B cell (primary cell): ENCODE measurements around the gene RNF212. TPM values are rescaled to one million over a fixed set of nuclear protein-coding genes. Genes with fewer than 3 reads are reported as not detected.

Source experiments
- ATAC-seq: fragments of 200-7000 bp; cut with Tn5 transposase; one replicate; pipeline ENCODE4 v1.10.0; 2021; ENCODE audit warnings: low read depth, mild to moderate bottlenecking, moderate number of reproducible peaks, moderate library complexity
- CTCF ChIA-PET: fragments of 350-600 bp; sonication (Branson Sonifier 250); formaldehyde crosslinking; loops from one replicate; lab custom pipeline; 2021; ENCODE audit warnings: antibody characterized with exemption, inconsistent platforms; lab: Charles Lee
- POLR2A ChIA-PET: fragments of 350-600 bp; sonication (Branson Sonifier 250); formaldehyde crosslinking; loops from one replicate; lab custom pipeline; 2021; ENCODE audit warnings: antibody characterized with exemption; lab: Charles Lee
- DNase-seq: peaks from one replicate; pipeline ENCODE4 v3.0.0; 2013
- H2AFZ ChIP-seq: 2 replicates; pipeline ENCODE4 v1.6.1; 2012; ENCODE audit warnings: mild to moderate bottlenecking, low read depth, low read length; ENCODE audit not compliant: insufficient read depth, poor library complexity, severe bottlenecking
- H3K27ac ChIP-seq, 2 donors: 1 replicate in 1 of 2; 2 replicates in 1 of 2; pipeline ENCODE4 v1.5.1; 2012 to 2013; ENCODE audit warnings: low read length in 2 of 2, mild to moderate bottlenecking in 2 of 2, moderate library complexity in 1 of 2
- H3K27me3 ChIP-seq, 4 experiments: fragments of 200-600 bp in 1 of 4; sonication (generic) in 1 of 4; replicated peaks in 1 of 4; 1 replicate in 2 of 4; 2 replicates in 2 of 4; pipeline versions ENCODE4 v1.6.1 to v1.7.0; 2013 to 2016; ENCODE audit warnings: low read length in 3 of 4, mild to moderate bottlenecking in 2 of 4, mixed read lengths in 1 of 4, moderate library complexity in 1 of 4; ENCODE audit not compliant: insufficient read depth in 4 of 4, control insufficient read depth in 3 of 4; ENCODE audit errors: control extremely low read depth in 1 of 4
- H3K36me3 ChIP-seq, 2 experiments: replicated peaks in 1 of 2; 1 replicate in 1 of 2; 2 replicates in 1 of 2; pipeline versions ENCODE4 v1.6.1 to v1.7.1; 2013; ENCODE audit warnings: low read length in 1 of 2; ENCODE audit not compliant: insufficient read depth in 2 of 2, control insufficient read depth in 1 of 2; ENCODE audit errors: control extremely low read depth in 1 of 2, extremely low read depth in 1 of 2
- H3K4me1 ChIP-seq, 2 donors: fragments of 200-600 bp in 1 of 2; sonication (generic) in 1 of 2; 1 replicate in 1 of 2; 2 replicates in 1 of 2; pipeline versions ENCODE4 v1.5.1 to v1.6.1; 2013 to 2017; ENCODE audit warnings: low read length in 2 of 2; ENCODE audit not compliant: control insufficient read depth in 2 of 2, insufficient read depth in 2 of 2
- H3K4me2 ChIP-seq: replicated peaks from 2 replicates; pipeline ENCODE3; 2012; ENCODE audit warnings: mild to moderate bottlenecking, low read depth, low read length; ENCODE audit not compliant: poor library complexity, severe bottlenecking
- H3K4me3 ChIP-seq, 5 experiments: fragments of 200-600 bp in 1 of 5; sonication (generic) in 1 of 5; 1 replicate in 3 of 5; 2 replicates in 2 of 5; pipeline versions ENCODE4 v1.5.1 to v1.7.0; 2011 to 2016; ENCODE audit warnings: low read length in 4 of 5, mild to moderate bottlenecking in 4 of 5, low read depth in 2 of 5, control low read depth in 1 of 5, moderate library complexity in 1 of 5; ENCODE audit not compliant: insufficient read depth in 1 of 5; ENCODE audit errors: control extremely low read depth in 1 of 5, extremely low read depth in 1 of 5
- H3K79me2 ChIP-seq: fragments of 200-600 bp; sonication (generic); one replicate; pipeline ENCODE4 v1.6.0; 2016; ENCODE audit warnings: low read length; ENCODE audit not compliant: control insufficient read depth, insufficient read depth
- H3K9ac ChIP-seq: fragments of 200-600 bp; sonication (generic); 2 replicates; pipeline ENCODE4 v1.6.1; 2017; ENCODE audit warnings: mild to moderate bottlenecking, low read length, moderate library complexity
- H3K9me3 ChIP-seq, 3 donors: one replicate each; pipeline versions ENCODE4 v1.6.1 to v1.7.1; 2013; ENCODE audit warnings: low read length in 2 of 3; ENCODE audit not compliant: control insufficient read depth in 2 of 3, insufficient read depth in 1 of 3; ENCODE audit errors: control extremely low read depth in 1 of 3
- H4K20me1 ChIP-seq: 2 replicates; pipeline ENCODE4 v1.6.0; 2012; ENCODE audit warnings: mild to moderate bottlenecking, low read length; ENCODE audit not compliant: insufficient read depth, control insufficient read depth, poor library complexity, severe bottlenecking
- H3K27ac Mint-ChIP-seq: one replicate; pipeline ENCODE4 v1.8.0; 2021; ENCODE audit warnings: mixed read lengths
- H3K27me3 Mint-ChIP-seq: one replicate; pipeline ENCODE4 v1.8.0; 2021; ENCODE audit warnings: mixed read lengths
- H3K4me1 Mint-ChIP-seq: one replicate; pipeline ENCODE4 v1.8.0; 2021; ENCODE audit warnings: mixed read lengths
- H3K4me3 Mint-ChIP-seq: one replicate; pipeline ENCODE4 v1.8.0; 2021; ENCODE audit warnings: mixed read lengths
- H3K9me3 Mint-ChIP-seq: one replicate; pipeline ENCODE4 v1.8.0; 2022; ENCODE audit warnings: mixed read lengths; ENCODE audit not compliant: insufficient read depth
- EZH2 ChIP-seq: IDR thresholded peaks from 2 replicates; pipeline ENCODE4 v1.6.1; 2012; ENCODE audit warnings: borderline replicate concordance, low read depth, mild to moderate bottlenecking, moderate library complexity, low read length; ENCODE audit not compliant: insufficient read depth, poor library complexity, severe bottlenecking
- WGBS: methylation state at CpG from one replicate; pipeline ENCODE4 v1.1.5; 2013; ENCODE audit warnings: missing lambda C conversion rate; ENCODE audit not compliant: insufficient coverage; 5-methylcytosine and 5-hydroxymethylcytosine counted together
- intact Hi-C: fragments of 100-400 bp; cut with micrococcal nuclease; formaldehyde crosslinking; loops from one replicate; pipeline ENCODE4 v1.10.0; 2022
- polyA plus RNA-seq: library from polyadenylated mRNA; depleted of rRNA; stranded (reverse); fragments of >200 nt; gene quantifications from 2 replicates; pipeline ENCODE4 v1.2.3, GENCODE V29; 2012
- total RNA-seq, 2 donors: library from RNA; stranded (reverse); fragments of 120-200 nt in 1 of 2; gene quantifications; 1 replicate in 1 of 2; 2 replicates in 1 of 2; pipeline versions ENCODE4 v1.2.3 to v1.2.4, GENCODE V29; 2013 to 2022
- TF ChIP-seq, protein P1 (sequence below): fragments of 200-600 bp; IDR thresholded peaks from one replicate; pipeline ENCODE4 v1.8.0; 2022; ENCODE audit warnings: antibody characterized with exemption, mild to moderate bottlenecking

The RNF212 gene
- total and polyA plus RNA-seq, 2 donors (not counting 1 experiment from before 2014, with no cell fraction given), result 2.1 to 5.9 TPM

DNA sequence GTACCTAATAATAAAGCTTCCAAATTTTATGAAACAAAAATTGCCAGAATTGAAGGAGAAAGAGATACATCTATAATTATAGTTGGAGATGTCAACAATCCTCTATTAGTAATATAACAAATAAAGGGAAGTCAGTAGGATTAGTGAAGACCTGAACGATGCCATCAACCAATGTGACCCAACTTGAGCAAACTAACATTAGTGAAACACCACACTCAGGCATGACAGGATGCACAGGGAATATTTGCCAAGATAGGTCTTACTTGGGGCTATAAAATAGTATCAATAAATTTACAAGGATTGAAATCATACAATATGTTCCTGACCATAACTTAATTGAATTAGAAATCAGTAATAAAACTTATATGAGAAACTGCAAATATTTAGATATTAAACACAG lies 47.0 kb upstream of the RNF212 start:
- Mint-ChIP-seq H3K4me1 (peaks cover 30% of the 10 kb centered on the region), H3K9me3 (peaks cover 3% of the 10 kb centered on the region), H3K27ac (no peak overlapping the region), H3K4me3 (no peak overlapping the region), H3K27me3 (peaks cover 13% of the 10 kb centered on the region)
- Histone ChIP-seq H3K27ac (no peak overlapping the region), H4K20me1 (no peaks in the 10 kb centered on the region), H3K4me1 (peaks cover 25 to 26% of the 10 kb centered on the region in 2 donors), H3K9me3 (peaks cover 0 to 20% (median 13%) of the 10 kb centered on the region in 3 donors), H3K27me3 (no peaks in the 10 kb centered on the region), H3K36me3 (no peaks in the 10 kb centered on the region), H3K79me2 (peaks cover 10% of the 10 kb centered on the region), H2AFZ (no peak overlapping the region), H3K9ac (no peak overlapping the region), H3K4me3 (no peak overlapping the region), H3K4me2 (no peak overlapping the region)
- no CpG with 5 or more reads among the region's 1 CpG for WGBS
- TF ChIP-seq, protein P1, sequence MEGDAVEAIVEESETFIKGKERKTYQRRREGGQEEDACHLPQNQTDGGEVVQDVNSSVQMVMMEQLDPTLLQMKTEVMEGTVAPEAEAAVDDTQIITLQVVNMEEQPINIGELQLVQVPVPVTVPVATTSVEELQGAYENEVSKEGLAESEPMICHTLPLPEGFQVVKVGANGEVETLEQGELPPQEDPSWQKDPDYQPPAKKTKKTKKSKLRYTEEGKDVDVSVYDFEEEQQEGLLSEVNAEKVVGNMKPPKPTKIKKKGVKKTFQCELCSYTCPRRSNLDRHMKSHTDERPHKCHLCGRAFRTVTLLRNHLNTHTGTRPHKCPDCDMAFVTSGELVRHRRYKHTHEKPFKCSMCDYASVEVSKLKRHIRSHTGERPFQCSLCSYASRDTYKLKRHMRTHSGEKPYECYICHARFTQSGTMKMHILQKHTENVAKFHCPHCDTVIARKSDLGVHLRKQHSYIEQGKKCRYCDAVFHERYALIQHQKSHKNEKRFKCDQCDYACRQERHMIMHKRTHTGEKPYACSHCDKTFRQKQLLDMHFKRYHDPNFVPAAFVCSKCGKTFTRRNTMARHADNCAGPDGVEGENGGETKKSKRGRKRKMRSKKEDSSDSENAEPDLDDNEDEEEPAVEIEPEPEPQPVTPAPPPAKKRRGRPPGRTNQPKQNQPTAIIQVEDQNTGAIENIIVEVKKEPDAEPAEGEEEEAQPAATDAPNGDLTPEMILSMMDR, result no peak
- TF ChIP-seq EZH2, result no peak
- CTCF ChIA-PET, result no interaction called here
- intact Hi-C loops, result no loop called here
- DNase-seq, result no peak
- POLR2A ChIA-PET, result no interaction called here
- no peak for ATAC-seq

DNA sequence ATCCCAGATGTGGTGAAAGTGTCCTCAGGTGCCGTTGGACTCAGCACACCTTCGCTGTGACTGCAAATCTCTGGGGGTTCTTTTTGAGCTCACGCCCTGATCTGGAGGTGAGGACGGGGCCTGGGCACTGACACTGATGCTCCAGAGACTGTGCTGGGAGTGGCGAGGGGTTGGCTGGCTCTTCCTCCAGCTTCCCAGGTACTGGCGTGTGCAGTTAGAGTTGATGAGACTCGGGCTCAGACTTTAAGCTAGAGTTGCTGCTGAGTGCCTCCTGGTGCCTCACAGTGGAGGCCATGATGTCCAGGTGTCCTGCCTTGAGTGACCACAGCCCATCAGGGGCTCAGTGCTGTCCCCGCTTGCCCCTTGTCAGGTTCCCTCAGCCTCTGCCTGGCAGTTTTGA lies 42.7 kb upstream of the RNF212 start:
- 87% methylated on average over 8 of the region's 8 CpGs for WGBS
- H3K27me3 Mint-ChIP-seq, result peaks cover 22% of the 10 kb centered on the region

More for the DNA sequence above, 42.7 kb upstream of the RNF212 start:
- Mint-ChIP-seq H3K4me3 (no peak overlapping the region), H3K27ac (no peak overlapping the region), H3K4me1 (peaks cover 1% of the 10 kb centered on the region), H3K9me3 (peaks cover 3% of the 10 kb centered on the region)
- H3K27ac ChIP-seq, result no peak overlapping the region
- DNase-seq, result no peak
- intact Hi-C loops, result no loop called here
- H3K9ac ChIP-seq, result no peak overlapping the region
- H2AFZ ChIP-seq, result no peak overlapping the region
- CTCF ChIA-PET, result interaction anchor here (1.8 kb wide), 1 partner anchor 11 kb away, joined by 4 read pairs; no protein-coding TSS in a partner anchor
- peaks cover 8 to 9% of the 10 kb centered on the region in 2 donors for H3K4me1 ChIP-seq
- POLR2A ChIA-PET, result no interaction called here
- H3K27me3 ChIP-seq, result no peaks in the 10 kb centered on the region
- peaks cover 0 to 14% (median 11%) of the 10 kb centered on the region in 3 donors for H3K9me3 ChIP-seq
- H4K20me1 ChIP-seq, result no peaks in the 10 kb centered on the region
- H3K4me2 ChIP-seq, result no peak overlapping the region
- H3K36me3 ChIP-seq, result no peaks in the 10 kb centered on the region
- no peak for ATAC-seq
- H3K79me2 ChIP-seq, result no peaks in the 10 kb centered on the region
- TF ChIP-seq, protein P1, result no peak
- TF ChIP-seq EZH2, result no peak
- H3K4me3 ChIP-seq, result no peak overlapping the region
